Measurements from ENCODE around the gene RCN2. TPM values are rescaled to one million over a fixed set of nuclear protein-coding genes. Genes with fewer than 3 reads are reported as not detected.

RCN2 gene
- total and polyA plus RNA-seq, 8 donors: 7.5 to 22.9 (median 12.1) TPM

- no peak for FAIRE-seq
- 91 to 92% methylated on average over 2 of the region's 2 CpGs for WGBS, 2 donors
- intact Hi-C loops (cut with DNase I): no loop called here
- no peaks in the 10 kb centered on the region for H3K4me1 ChIP-seq
- H3K9me3 ChIP-seq: no peaks in the 10 kb centered on the region
- TF ChIP-seq, protein P1, sequence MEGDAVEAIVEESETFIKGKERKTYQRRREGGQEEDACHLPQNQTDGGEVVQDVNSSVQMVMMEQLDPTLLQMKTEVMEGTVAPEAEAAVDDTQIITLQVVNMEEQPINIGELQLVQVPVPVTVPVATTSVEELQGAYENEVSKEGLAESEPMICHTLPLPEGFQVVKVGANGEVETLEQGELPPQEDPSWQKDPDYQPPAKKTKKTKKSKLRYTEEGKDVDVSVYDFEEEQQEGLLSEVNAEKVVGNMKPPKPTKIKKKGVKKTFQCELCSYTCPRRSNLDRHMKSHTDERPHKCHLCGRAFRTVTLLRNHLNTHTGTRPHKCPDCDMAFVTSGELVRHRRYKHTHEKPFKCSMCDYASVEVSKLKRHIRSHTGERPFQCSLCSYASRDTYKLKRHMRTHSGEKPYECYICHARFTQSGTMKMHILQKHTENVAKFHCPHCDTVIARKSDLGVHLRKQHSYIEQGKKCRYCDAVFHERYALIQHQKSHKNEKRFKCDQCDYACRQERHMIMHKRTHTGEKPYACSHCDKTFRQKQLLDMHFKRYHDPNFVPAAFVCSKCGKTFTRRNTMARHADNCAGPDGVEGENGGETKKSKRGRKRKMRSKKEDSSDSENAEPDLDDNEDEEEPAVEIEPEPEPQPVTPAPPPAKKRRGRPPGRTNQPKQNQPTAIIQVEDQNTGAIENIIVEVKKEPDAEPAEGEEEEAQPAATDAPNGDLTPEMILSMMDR (IDR thresholded peaks at IDR 0.05): no peak
- no peak overlapping the region for H3K27ac ChIP-seq
- DNase-seq: no peak
- no peaks in the 10 kb centered on the region for H3K27me3 ChIP-seq
- no peak overlapping the region for H3K4me3 ChIP-seq
- ATAC-seq: no peak
- H3K36me3 ChIP-seq: peaks cover 0 to 3% (median 0%) of the 10 kb centered on the region in 3 donors
Measured at GRCh38 chr15:76941636-76942035, 10.1 kb downstream of the RCN2 start.

GRCh38 chr15:76942331-76942730 lies 10.8 kb downstream of the RCN2 start:
- no peak for DNase-seq
- 71 to 77% methylated on average over 2 of the region's 2 CpGs for WGBS, 2 donors
- intact Hi-C loops (cut with DNase I): no loop called here
- H3K4me3 ChIP-seq: no peak overlapping the region
- TF ChIP-seq, protein P1 (IDR thresholded peaks at IDR 0.05): no peak
- ATAC-seq: no peak
- H3K9me3 ChIP-seq: no peaks in the 10 kb centered on the region
- no peaks in the 10 kb centered on the region for H3K4me1 ChIP-seq
- H3K27me3 ChIP-seq: no peaks in the 10 kb centered on the region
- peaks cover 0 to 3% (median 0%) of the 10 kb centered on the region in 3 donors for H3K36me3 ChIP-seq
- H3K27ac ChIP-seq: no peak overlapping the region
- FAIRE-seq: no peak

DNA sequence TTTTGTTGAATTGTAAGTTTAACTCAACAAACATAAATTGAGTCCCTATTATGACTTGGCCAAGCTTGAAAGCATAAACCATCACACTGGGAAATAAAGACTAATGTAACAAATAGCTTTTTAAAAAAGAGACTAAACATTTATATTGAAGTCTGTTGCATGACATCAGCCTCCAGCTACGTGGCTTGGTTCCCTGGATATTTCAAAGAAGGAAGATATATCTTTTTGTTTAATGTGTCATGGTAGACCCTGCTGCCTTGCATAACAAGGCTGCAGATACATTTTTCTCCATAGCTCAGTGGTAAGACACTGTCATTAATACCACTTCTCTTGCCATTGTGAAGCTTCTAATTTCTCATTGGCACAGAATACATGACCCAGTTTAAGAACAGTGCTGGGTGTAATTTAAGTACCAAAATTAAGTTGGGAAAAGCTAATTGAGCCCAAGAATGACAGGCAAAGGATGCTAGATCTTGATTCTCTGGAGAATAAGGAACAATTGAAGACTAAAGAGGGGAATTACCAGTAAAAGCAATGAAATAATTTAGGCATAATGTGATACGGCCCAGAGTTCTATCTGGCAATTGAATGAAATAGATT lies 14.0 kb downstream of the RCN2 start:
- Histone ChIP-seq H3K27ac (no peak overlapping the region), H3K4me1 (no peaks in the 10 kb centered on the region), H3K4me3 (no peak overlapping the region), H3K27me3 (no peaks in the 10 kb centered on the region), H3K9me3 (no peaks in the 10 kb centered on the region), H3K36me3 (peaks cover 0 to 10% (median 4%) of the 10 kb centered on the region in 3 donors)
- DNase-seq: no peak
- TF ChIP-seq, protein P1 (IDR thresholded peaks at IDR 0.05): no peak
- no peak for ATAC-seq
- FAIRE-seq: no peak
- intact Hi-C loops (cut with DNase I): no loop called here
- WGBS, 2 donors: 90 to 94% methylated on average over 2 of the region's 2 CpGs

- FAIRE-seq (no peak), DNase-seq (no peak), ATAC-seq (no peak)
- H3K4me3 ChIP-seq: no peak overlapping the region
- intact Hi-C loops (cut with DNase I): no loop called here
- H3K27me3 ChIP-seq: no peaks in the 10 kb centered on the region
- H3K4me1 ChIP-seq: no peaks in the 10 kb centered on the region
- TF ChIP-seq, protein P1 (IDR thresholded peaks at IDR 0.05): no peak
- H3K36me3 ChIP-seq: peaks cover 0 to 10% (median 4%) of the 10 kb centered on the region in 3 donors
- H3K27ac ChIP-seq: no peak overlapping the region
- WGBS, 2 donors: 70 to 73% methylated on average over 3 of the region's 3 CpGs
- H3K9me3 ChIP-seq: no peaks in the 10 kb centered on the region
Measured at GRCh38 chr15:76947454-76947853, 15.9 kb downstream of the RCN2 start.

DNA sequence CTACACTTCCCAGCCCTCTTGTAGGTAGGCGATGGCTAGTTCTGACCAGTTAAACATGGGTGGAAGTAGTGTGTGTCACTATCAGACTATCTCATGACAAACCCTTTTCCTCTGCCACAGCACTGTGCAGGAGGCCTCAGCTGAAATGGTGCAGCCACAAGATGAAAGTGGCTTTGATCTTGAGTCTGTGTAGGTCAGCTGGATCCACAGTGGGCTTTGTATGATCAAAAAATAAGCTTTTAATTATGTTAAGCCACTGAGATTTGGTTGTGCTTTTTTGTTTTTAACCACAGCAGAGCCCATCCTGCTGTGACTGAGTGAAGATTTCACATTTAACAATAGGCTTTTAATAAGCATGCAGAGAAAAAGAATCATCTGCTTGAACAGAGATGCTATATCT lies 19.7 kb downstream of the RCN2 start:
- no peak for ATAC-seq
- H3K36me3 ChIP-seq: peaks cover 0 to 10% (median 4%) of the 10 kb centered on the region in 3 donors
- no peaks in the 10 kb centered on the region for H3K27me3 ChIP-seq
- FAIRE-seq: no peak
- intact Hi-C loops (cut with DNase I): no loop called here
- no peaks in the 10 kb centered on the region for H3K9me3 ChIP-seq
- H3K4me3 ChIP-seq: no peak overlapping the region
- no peak overlapping the region for H3K27ac ChIP-seq
- TF ChIP-seq, protein P1 (IDR thresholded peaks at IDR 0.05): no peak
- 93 to 100% methylated on average over 1 of the region's 1 CpG for WGBS, 2 donors
- H3K4me1 ChIP-seq: no peaks in the 10 kb centered on the region
- DNase-seq: no peak

Measured in pancreas (tissue), 10 donors.